Stimulated activated naive CD4-positive, alpha-beta T cell (primary cell): ENCODE data around the gene CPNE8.

Source experiments
- DNase-seq, 6 experiments: peaks; one replicate each; lab custom pipeline; 2025; lab: John Stamatoyannopoulos, UW

Gene CPNE8

GRCh38 chr12:38905480-38906351 is at the start of gene CPNE8:
Gene CPNE8, minus strand, starts transcription at chr12:38905591. Its CDS starts 57 bp downstream, at chr12:38905534.
- DNase-seq: peak in 4 of 6 experiments; percentile 4 to 30 (median 19)

DNA sequence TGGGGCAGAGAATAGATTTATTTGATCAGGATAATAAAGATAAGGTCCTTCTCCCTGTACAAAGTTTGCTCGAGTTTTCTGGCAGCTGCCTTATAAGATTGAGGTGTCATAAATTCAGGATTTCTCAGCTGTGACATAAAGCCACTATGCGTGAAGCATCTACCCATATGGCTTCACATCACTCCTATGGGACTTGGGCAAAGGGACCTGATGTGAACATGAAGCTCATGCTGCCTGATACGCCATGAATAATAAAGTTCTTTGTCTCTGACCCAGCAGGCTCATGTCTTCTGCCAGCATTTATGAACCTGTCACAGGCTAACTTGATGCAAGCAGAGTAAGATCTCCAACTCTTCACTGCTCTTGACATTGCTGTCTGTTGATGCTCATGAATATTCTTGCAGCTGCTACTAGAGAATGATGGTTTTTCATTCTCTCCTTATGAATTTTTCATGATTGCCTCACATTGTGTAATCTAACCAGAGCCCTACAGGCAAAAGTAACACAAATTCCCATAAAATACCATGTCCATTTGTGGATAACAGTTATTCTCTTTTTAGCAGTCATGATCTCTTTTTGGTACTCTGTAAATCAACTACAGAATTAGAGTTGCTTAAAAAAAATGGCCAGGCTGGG is 49.0 kb upstream of the CPNE8 start:
- DNase-seq: no peak

DNA sequence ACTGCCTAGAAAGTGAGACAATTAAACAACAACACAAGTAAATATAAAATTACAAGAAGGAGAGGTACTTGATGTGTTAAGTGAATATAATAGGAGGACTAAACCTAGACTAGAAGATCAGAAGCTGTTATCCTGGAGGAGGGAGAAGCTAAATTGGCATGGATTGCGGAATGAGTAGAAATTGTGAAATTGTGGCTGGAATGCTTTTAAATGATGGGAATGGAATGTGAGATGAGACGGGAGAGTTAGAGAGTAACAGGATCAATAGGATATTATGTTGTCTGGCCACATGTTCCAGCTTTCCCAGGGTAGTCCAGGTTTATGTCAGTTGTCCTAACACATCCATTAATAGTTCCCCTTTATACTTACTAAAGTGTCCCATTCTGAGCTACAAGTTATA is 44.0 kb upstream of the CPNE8 start:
- no peak for DNase-seq

- no peak for DNase-seq
Measured at GRCh38 chr12:38934686-38935085, 29.3 kb upstream of the CPNE8 start.

- no peak for DNase-seq
Measured at GRCh38 chr12:38934078-38934584, 28.7 kb upstream of the CPNE8 start.

- no peak for DNase-seq
Measured at GRCh38 chr12:38932320-38932719, 26.9 kb upstream of the CPNE8 start.

- no peak for DNase-seq
Measured at GRCh38 chr12:38931461-38931860, 26.1 kb upstream of the CPNE8 start.

- no peak for DNase-seq
Measured at GRCh38 chr12:38930990-38931389, 25.6 kb upstream of the CPNE8 start.

DNA sequence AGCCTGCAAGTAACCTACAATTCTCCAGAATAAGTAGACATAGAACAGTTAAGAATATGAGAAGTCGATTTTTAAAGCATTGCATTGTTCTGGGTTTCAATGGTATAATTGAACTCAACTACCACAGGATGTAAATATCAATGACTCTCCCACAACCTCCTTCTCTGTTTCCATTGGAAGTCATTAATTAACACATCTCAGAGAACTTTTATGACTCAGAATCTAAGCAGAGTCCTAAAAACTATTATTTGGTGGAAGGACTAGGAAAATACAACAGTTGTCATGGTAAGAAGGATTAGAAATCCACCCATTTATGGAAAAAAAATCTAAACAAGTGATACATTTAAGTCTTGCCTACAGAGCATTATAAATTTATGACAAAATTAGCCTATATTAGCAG is 21.1 kb upstream of the CPNE8 start:
- no peak for DNase-seq

DNA sequence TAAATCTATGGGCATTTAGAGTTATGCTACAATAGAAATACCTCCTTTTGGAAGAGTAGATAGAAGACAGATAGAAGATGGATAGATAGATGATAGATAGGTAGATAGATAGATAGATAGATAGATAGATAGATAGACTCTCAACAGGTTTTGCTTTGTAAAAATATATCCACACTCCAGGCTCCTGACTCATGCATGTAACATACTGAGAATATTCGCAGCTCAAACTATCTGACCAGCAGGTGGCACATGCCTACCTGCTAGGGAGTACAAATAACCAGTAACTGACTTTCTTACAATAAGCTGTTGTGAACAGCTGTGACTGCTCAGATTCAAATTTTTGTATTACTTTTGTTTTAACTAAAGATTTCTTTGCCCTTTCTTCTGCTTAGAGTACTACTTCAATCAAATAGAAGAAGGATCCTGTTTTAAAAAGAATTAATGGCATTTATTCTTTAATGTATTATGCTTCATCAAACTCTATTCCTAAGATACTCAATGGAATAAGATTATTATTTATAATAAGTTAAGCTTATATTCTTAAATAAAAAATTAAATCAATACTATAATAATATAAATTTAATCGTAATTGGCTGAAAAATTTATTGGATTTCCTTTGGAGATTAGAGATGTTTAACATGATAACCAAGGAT is 15.8 kb upstream of the CPNE8 start:
- DNase-seq: peak in 1 of 6 experiments; percentile 9

- DNase-seq: no peak
Measured at GRCh38 chr12:38919191-38919590, 13.8 kb upstream of the CPNE8 start.

DNA sequence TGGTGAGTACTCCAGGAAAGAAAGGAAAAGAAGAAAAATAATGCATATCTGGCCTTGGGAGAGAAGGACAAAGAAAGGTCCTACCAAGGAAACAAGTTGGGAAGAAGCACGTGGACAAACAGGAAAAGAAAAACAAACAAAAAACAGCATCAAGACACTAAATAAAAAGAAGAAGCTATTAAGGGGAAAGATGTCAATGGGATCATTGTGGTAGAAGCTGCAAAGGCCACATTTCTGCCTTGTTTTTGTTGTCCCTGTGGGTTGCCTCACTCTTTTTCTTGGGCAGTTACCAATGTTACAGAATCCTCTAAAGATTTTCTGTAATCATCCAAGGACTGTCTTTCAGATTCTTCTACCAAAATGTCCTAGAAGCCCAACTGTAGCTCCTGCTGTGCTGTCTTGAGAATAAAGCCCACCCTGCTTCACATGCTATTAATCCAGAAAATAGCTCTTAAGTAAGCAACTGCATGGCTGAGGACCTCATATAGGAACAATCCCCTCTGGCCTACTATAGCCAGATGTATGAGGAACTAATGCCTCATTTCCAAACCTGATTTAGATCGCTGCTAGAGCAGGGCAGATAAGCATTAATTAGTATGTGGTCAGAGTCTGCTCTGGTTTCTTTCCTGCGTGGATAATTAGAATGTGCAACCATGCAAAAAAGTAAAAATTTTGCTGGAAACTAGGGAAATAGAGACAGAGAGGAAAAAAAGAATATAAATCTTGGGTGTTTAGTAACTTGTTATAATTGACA is 10.2 kb upstream of the CPNE8 start:
- DNase-seq: no peak

DNA sequence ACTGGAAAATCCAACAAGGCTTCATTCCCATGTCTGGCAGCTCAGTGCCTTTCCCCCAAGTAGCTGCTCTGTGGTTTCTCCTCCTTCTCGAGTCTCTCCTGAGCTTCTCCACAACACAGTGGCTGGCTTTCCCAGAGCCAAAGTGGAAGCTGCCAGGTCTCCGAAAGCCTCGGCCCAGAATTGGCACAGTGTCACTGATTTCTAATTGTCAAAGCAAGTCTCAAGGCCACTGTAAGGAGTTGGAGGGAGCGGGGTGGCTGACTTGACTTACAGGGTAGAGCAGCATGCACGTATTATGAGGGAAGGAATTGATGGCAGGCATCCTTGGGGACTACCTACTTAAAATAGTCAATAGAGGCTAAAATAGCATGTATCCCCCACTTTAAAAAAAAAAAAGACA is 6.7 kb upstream of the CPNE8 start:
- DNase-seq: no peak

GRCh38 chr12:38911611-38912010 is 6.2 kb upstream of the CPNE8 start:
- DNase-seq: no peak

DNA sequence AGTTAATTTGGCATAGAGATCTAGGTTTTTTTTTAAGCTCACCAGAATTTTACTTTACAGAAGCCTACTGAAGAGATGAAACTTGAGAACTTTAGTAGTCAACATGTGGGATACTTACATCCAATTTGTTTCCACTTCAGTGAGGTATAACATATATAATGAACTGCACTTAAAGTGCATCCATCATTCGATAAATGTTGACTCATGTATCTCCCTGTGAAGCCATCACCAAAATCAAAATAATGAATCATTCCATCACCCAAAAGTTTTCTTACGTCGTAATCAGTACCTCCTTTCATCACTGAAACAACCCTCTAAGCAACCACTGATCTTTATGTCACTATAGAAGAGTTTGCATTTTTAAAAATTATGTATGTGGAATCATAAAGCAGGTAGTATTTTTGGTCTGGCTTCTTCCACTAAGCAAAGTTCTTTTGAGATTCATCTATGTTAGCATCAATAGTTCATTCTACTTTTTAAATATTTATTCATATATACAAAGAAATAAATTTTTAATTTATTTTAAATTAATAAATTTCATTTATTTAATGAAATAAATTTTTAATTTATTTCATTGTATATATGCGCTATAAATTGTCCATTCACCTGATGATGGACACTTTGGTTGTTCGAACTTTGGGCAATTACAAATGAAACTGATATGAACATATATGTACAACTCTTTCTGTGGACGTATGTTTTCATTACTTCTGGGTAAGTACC is 2.0 kb upstream of the CPNE8 start:
- DNase-seq: no peak

- DNase-seq: peak in 5 of 6 experiments; percentile 5 to 58 (median 31)
Measured at GRCh38 chr12:38906482-38907200, 1.2 kb upstream of the CPNE8 start.

DNA sequence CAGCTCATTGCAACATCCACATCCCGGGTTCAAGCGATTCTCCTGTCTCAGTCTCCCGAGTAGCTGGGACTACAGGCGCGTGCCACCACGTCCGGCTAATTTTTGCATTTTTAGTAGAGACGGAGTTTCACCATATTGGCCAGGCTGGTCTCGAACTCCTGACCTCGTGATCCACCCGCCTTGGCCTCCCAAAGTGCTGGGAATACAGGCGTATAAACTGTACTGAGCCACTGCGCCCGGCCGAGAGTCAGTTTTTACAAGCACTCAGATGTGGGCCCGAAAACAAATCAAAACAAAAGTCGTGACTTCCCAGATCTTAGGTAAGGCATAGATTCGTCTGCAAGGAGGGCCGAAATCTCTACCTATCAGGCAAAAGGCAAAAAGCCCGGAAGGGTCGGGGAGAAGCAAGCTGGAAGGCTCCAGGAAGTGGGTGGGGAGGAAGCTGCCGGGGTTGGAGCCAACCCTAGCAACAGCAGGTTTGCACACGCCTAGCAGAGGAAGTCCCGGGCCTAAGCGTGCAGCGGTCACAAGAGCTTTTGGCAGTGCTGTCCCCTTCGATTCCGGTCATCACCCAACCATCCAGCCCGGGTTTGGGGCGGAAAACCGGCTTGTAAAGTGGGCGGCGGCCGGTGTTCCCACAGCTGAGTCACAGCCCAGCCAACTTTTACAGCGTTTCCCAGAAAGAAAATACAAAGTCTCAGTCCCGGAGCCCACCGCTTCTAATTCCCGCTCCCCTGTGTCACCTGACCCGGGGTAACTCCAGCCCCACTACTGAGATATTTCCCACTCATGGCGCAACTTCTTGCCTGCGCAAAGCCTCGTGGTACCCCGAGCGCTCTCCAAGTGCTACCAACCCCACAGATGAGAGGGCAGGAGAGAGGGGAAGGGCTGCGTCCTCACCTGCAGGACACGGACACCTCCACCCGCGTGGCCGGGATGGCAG is 583 bp downstream of the CPNE8 start:
- peak in 5 of 6 experiments; percentile 1 to 33 (median 14) for DNase-seq

DNA sequence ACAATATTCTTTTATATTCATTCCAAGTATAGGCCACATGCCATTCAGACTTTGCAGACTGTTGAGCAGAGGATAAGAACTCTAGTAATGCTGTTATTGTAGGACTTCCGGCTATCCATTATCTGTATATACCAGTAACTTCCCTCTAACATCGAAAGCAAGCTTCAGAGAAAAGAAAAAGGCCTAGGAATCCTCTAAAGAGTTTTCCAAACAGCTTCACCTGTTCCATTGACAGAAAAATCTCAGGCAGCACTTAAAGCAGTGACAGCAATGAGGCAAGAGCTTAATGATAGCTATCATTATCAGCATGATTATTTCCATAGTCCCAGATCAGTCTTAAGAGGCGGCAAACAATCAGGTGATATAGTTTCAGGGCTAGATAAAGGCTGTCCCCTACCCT is 1.8 kb downstream of the CPNE8 start:
- no peak for DNase-seq

DNA sequence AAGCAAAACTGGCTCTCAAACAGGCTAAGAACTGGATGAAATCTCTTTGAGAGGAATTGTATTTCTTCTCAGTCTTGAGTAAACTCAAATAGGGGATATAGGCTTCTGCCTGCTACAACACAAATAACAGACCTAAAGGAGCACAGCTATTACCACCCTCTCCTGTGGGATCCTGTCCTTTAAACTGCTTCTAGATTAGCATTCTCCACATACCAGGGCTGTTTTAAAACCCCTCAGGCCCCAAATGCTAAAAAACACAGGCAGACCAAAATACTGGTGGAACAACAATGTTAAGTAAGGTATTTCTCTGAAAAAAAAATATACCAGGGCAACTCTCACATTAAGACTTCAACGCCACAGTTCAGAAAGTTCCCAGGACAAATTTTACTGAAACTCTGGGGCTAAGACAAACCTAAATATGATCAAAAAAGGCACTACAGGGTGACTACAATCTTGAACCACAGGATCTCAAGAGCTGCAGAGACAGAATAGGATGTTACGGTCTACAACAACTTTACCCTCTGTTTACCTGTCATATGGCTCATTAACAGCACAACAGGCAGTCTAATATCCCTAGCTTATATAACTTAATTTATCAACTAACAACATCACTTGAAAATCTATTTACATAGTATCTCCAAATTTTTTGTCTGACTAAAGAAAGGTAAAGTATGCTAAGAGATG is 7.2 kb downstream of the CPNE8 start:
- DNase-seq: no peak
